HEK293 (cell line): ENCODE results near the gene CLDN19.
"Not testable (repeated sequence)": the region's sequence is repeated elsewhere in the genome, so short reads cannot be mapped to it uniquely, and the experiment has no call there.

Experiments
- CTCF ChIA-PET: fragments of 350-600 bp; formaldehyde crosslinking; extraction: SDS; loops from one replicate; lab custom pipeline; 2021; ENCODE audit warnings: antibody characterized with exemption; lab: Yijun Ruan, JAX
- POLR2A ChIA-PET: fragments of 300-600 bp; formaldehyde crosslinking; extraction: SDS; loops from one replicate; lab custom pipeline; 2020; ENCODE audit warnings: antibody characterized with exemption, inconsistent platforms; lab: Yijun Ruan, JAX
- H3K27ac ChIP-seq: fragments of 200-500 bp; sonication (Bioruptor generic); 2 replicates; pipeline ENCODE4 v1.5.1; 2014; ENCODE audit warnings: low read depth, low read length, control low read depth, inconsistent platforms; ENCODE audit errors: extremely low read depth
- H3K36me3 ChIP-seq, 2 experiments: fragments of 200-500 bp in 1 of 2; sonication (Bioruptor generic) in 1 of 2; 1 replicate in 1 of 2; 2 replicates in 1 of 2; pipeline ENCODE4 v1.5.1; 2014 to 2017; ENCODE audit warnings: inconsistent platforms in 2 of 2, low read length in 2 of 2; ENCODE audit not compliant: control insufficient read depth in 2 of 2, insufficient read depth in 1 of 2
- H3K4me1 ChIP-seq: fragments of 200-500 bp; sonication (Bioruptor generic); 2 replicates; pipeline ENCODE4 v1.5.1; 2014; ENCODE audit warnings: mild to moderate bottlenecking, low read length, inconsistent platforms; ENCODE audit not compliant: control insufficient read depth, insufficient read depth
- H3K4me3 ChIP-seq: 2 replicates; pipeline ENCODE4 v1.5.1; 2011; ENCODE audit warnings: low read depth, mild to moderate bottlenecking, control low read depth, low read length, moderate library complexity
- H3K9me3 ChIP-seq: fragments of 200-500 bp; sonication (Bioruptor generic); 2 replicates; pipeline ENCODE4 v1.5.1; 2014; ENCODE audit warnings: low read depth, low read length, inconsistent platforms; ENCODE audit not compliant: control insufficient read depth, insufficient read depth
- AEBP2 ChIP-seq: fragments of 450-650 bp; formaldehyde crosslinking; IDR thresholded peaks from 2 replicates; pipeline ENCODE4 v1.5.1; 2016; ENCODE audit warnings: missing biosample characterization, missing genetic modification characterization, borderline replicate concordance
- PBX3 ChIP-seq: sonication (generic); formaldehyde crosslinking; IDR thresholded peaks from 2 replicates; pipeline ENCODE4 v1.8.1; 2022; ENCODE audit warnings: mild to moderate bottlenecking, moderate library complexity, missing genetic modification reagents
- PRDM1 ChIP-seq: fragments of 450-650 bp; formaldehyde crosslinking; IDR thresholded peaks from 2 replicates; pipeline ENCODE4; 2016; ENCODE audit warnings: missing biosample characterization, missing genetic modification characterization
- PRDM6 ChIP-seq: fragments of 450-650 bp; formaldehyde crosslinking; IDR thresholded peaks from 2 replicates; pipeline ENCODE4 v1.5.1; 2017; ENCODE audit warnings: missing biosample characterization, missing genetic modification characterization
- SETDB1 ChIP-seq: IDR thresholded peaks from one replicate; pipeline ENCODE4 v1.6.1; 2017; ENCODE audit warnings: mild to moderate bottlenecking, low read length, moderate library complexity, mixed read lengths; ENCODE audit not compliant: insufficient read length
- ZNF133 ChIP-seq: fragments of 450-650 bp; formaldehyde crosslinking; IDR thresholded peaks from 2 replicates; pipeline ENCODE4 v1.5.1; 2016; ENCODE audit warnings: missing biosample characterization, missing genetic modification characterization
- ZNF157 ChIP-seq: fragments of 450-650 bp; formaldehyde crosslinking; IDR thresholded peaks from 2 replicates; pipeline ENCODE4 v1.5.1; 2016; ENCODE audit warnings: missing biosample characterization, missing genetic modification characterization
- ZNF362 ChIP-seq: fragments of 450-650 bp; formaldehyde crosslinking; IDR thresholded peaks from 2 replicates; pipeline ENCODE4 v1.5.1; 2016; ENCODE audit warnings: missing biosample characterization, missing genetic modification characterization
- ZNF558 ChIP-seq: fragments of 450-650 bp; formaldehyde crosslinking; IDR thresholded peaks from 2 replicates; pipeline ENCODE4 v1.5.1; 2016; ENCODE audit warnings: missing biosample characterization, missing genetic modification characterization
- ZNF580 ChIP-seq: fragments of 450-650 bp; formaldehyde crosslinking; IDR thresholded peaks from 2 replicates; pipeline ENCODE4 v1.5.1; 2016; ENCODE audit warnings: missing biosample characterization, missing genetic modification characterization
- ZNF629 ChIP-seq: fragments of 450-650 bp; formaldehyde crosslinking; IDR thresholded peaks from 2 replicates; pipeline ENCODE4 v1.5.1; 2017; ENCODE audit warnings: missing biosample characterization, missing genetic modification characterization
- ZNF654 ChIP-seq: fragments of 450-650 bp; formaldehyde crosslinking; IDR thresholded peaks from 2 replicates; pipeline ENCODE4 v1.5.1; 2016; ENCODE audit warnings: low read depth, missing biosample characterization, missing genetic modification characterization

Gene CLDN19

GRCh38 chr1:42723511-42723910 lies 16.5 kb downstream of the CLDN19 start:
- CTCF ChIA-PET = interaction anchor here (0.7 kb wide), 1 partner anchor 424 kb away, joined by 3 read pairs; no protein-coding TSS in a partner anchor
- H3K4me3 ChIP-seq = no peak overlapping the region
- peaks cover 0 to 4% of the 10 kb centered on the region in 2 experiments; a peak in 1 of 3 replicates for H3K36me3 ChIP-seq
- H3K9me3 ChIP-seq = no peaks in the 10 kb centered on the region
- POLR2A ChIA-PET = interaction anchor here (1.0 to 1.6 kb wide), 2 partner anchors 40 to 43 kb away, joined by 3 to 4 read pairs; partner anchors contain the start of genes C1orf50 and P3H1
- no peaks in the 10 kb centered on the region for H3K4me1 ChIP-seq
- H3K27ac ChIP-seq = no peak overlapping the region
- peak; percentile 21; the same call in 1 of the 2 replicates for TF ChIP-seq PRDM1 (tag by site-specific recombination)
- no peak for TF ChIP-seq ZNF157 (tag by site-specific recombination)

- peaks cover 0 to 13% of the 10 kb centered on the region in 2 experiments; a peak in 1 of 3 replicates for H3K36me3 ChIP-seq
- H3K27ac ChIP-seq, H3K4me1 ChIP-seq, H3K4me3 ChIP-seq, H3K9me3 ChIP-seq, CTCF ChIA-PET: not testable (repeated sequence)
- peak; percentile 98 for TF ChIP-seq ZNF558 (tag by site-specific recombination)
- POLR2A ChIA-PET = interaction anchor here (0.7 to 1.6 kb wide), 3 partner anchors 39 to 1270 kb away, joined by 3 to 7 read pairs (median 4); partner anchors contain the start of genes C1orf50 and P3H1
These were observed 17.6 kb downstream of the CLDN19 start for GRCh38 chr1:42722403-42722802.

- H3K9me3 ChIP-seq = no peaks in the 10 kb centered on the region
- H3K36me3 ChIP-seq = peaks cover 0 to 18% of the 10 kb centered on the region in 2 experiments; a peak in 1 of 3 replicates
- no peaks in the 10 kb centered on the region for H3K4me1 ChIP-seq
- no peak overlapping the region for H3K4me3 ChIP-seq
- no peak for TF ChIP-seq ZNF580 (tag by site-specific recombination)
- peak; percentile 54 for TF ChIP-seq SETDB1
- TF ChIP-seq ZNF654 = no peak
- 0 out of 2 replicates have a peak, but pooled peaks have one; percentile 59 for TF ChIP-seq ZNF362 (tag by site-specific recombination)
- no peak for TF ChIP-seq AEBP2 (tag by site-specific recombination)
- peak; percentile 32; the same call in 1 of the 2 replicates for TF ChIP-seq PRDM6 (tag by site-specific recombination)
- no peak for TF ChIP-seq ZNF629 (tag by site-specific recombination)
- no peak for TF ChIP-seq PBX3
- no peak for TF ChIP-seq ZNF133
- ChIA-PET CTCF (no interaction called here), POLR2A (no interaction called here)
- H3K27ac ChIP-seq = no peak overlapping the region
These were observed 18.1 kb downstream of the CLDN19 start for GRCh38 chr1:42721926-42722325.
